ENCODE measurements around the gene CCR7. TPM values are rescaled to one million over a fixed set of nuclear protein-coding genes. Genes with fewer than 3 reads are reported as not detected.
A peak's percentile ranks its signal among the peaks of the same experiment; 100 is the strongest.

CCR7 gene
- polyA plus RNA-seq, 2 of the 4 experiments (the other 2 are of a cell fraction) = 0.84 to 1.4 TPM

DNA sequence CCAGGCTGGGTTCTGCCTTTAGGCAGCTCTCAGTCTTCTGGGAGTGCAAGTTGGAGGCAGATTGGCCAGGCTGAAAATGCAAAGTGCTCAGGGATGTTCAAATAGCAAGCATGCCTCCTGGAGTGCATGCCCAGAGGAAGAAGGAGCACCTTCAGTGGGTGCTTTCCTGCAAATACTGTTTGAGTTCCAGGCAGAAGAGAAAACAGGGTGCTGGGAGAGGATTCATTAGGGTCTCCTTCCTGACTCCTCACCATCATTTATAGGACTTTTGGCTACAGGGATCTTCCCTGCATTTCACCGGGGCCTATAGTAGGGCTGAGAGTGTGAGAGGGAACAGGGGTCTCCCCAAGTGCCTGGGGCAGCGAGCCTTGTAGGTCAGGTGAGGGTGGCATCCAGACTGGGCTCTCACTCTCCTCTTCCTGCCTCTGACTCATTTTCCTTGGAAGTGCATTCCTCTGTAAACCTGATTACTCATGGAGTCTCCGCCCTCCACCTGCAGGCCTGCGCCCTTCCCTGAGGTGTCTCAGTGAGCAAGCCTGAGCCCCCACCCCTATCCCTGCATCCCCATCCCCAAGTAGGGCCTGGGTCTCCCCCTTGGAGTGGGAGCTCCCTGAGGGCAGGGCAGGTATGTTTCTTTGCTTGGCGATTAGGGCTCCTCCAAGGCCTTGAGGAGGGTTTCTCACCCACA is 46.7 kb downstream of the CCR7 start (continued):
- TF ChIP-seq SMC3 (IDR thresholded peaks at IDR 0.05) = 0 out of 3 replicates have a peak, but pooled peaks have one; percentile 16
- TF ChIP-seq ZSCAN20 (CRISPR knock-in tag; IDR thresholded peaks at IDR 0.05) = no peak
- TF ChIP-seq, protein P1, sequence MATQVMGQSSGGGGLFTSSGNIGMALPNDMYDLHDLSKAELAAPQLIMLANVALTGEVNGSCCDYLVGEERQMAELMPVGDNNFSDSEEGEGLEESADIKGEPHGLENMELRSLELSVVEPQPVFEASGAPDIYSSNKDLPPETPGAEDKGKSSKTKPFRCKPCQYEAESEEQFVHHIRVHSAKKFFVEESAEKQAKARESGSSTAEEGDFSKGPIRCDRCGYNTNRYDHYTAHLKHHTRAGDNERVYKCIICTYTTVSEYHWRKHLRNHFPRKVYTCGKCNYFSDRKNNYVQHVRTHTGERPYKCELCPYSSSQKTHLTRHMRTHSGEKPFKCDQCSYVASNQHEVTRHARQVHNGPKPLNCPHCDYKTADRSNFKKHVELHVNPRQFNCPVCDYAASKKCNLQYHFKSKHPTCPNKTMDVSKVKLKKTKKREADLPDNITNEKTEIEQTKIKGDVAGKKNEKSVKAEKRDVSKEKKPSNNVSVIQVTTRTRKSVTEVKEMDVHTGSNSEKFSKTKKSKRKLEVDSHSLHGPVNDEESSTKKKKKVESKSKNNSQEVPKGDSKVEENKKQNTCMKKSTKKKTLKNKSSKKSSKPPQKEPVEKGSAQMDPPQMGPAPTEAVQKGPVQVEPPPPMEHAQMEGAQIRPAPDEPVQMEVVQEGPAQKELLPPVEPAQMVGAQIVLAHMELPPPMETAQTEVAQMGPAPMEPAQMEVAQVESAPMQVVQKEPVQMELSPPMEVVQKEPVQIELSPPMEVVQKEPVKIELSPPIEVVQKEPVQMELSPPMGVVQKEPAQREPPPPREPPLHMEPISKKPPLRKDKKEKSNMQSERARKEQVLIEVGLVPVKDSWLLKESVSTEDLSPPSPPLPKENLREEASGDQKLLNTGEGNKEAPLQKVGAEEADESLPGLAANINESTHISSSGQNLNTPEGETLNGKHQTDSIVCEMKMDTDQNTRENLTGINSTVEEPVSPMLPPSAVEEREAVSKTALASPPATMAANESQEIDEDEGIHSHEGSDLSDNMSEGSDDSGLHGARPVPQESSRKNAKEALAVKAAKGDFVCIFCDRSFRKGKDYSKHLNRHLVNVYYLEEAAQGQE (IDR thresholded peaks at IDR 0.05) = no peak
- TF ChIP-seq EP300 (IDR thresholded peaks at IDR 0.05) = peak; percentile 42 to 78; a peak in 3 of 5 replicates

DNA sequence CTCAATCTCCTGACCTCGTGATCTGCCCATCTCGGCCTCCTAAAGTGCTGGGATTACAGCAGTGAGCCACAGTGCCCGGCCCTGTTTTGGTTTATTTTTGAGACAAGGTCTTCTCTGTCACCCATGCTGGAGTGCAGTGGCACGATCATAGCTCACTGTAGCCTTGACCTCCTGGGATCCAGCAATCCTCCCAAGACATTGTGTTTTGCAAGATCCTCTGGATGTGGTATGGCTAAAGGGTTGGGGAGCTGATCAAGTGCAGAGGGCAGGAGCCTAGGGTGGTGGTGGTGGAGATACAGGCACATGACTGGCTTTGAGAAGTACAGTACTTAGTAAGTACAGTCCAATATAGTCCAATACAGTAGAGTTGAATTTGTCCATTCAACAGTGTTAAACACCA is 47.3 kb downstream of the CCR7 start:
- WGBS (ENCODE audit: missing lambda C conversion rate) = 77% methylated on average over 4 of the region's 4 CpGs
- ChIA-PET POLR2A (interaction anchor here (0.5 to 2.6 kb wide), 5 partner anchors 18 to 46 kb away, joined by 3 to 17 read pairs (median 3); no protein-coding TSS in a partner anchor), CTCF (interaction anchor here (1.1 to 36.6 kb wide), 12 partner anchors 8 to 63 kb away, joined by 3 to 1144 read pairs (median 10); partner anchors contain the start of genes CCR7 and IGFBP4)
- no peak for FAIRE-seq
- DNase-seq (ENCODE audit: low read depth in 1 of 2, low spot score in 1 of 2) = peak in 1 of 2 experiments; percentile 30
- peak overlapping the region; percentile 97 to 99 for H3K27ac ChIP-seq
- no peak overlapping the region for H3K4me3 ChIP-seq
- peaks cover 79% of the 10 kb centered on the region for H3K4me1 ChIP-seq
- peak overlapping the region; percentile 53 for H3K4me2 ChIP-seq
- TF ChIP-seq HOXB13 (CRISPR knock-in tag; IDR thresholded peaks at IDR 0.05; ENCODE audit: low read depth) (peak; percentile 40; the same call in 1 of the 2 replicates), ZNF302 (CRISPR knock-in tag; IDR thresholded peaks at IDR 0.05) (peak; percentile 65; the same call in 1 of the 2 replicates), HOXB5 (CRISPR knock-in tag; IDR thresholded peaks at IDR 0.05) (0 out of 2 replicates have a peak, but pooled peaks have one; percentile 4), FOSL2 (IDR thresholded peaks at IDR 0.05) (no peak), FOSL2 (CRISPR knock-in tag; IDR thresholded peaks at IDR 0.05) (no peak), FOSB (CRISPR knock-in tag; IDR thresholded peaks at IDR 0.05) (peak; percentile 21; the same call in 1 of the 2 replicates), EHF (CRISPR knock-in tag; IDR thresholded peaks at IDR 0.05) (peak; percentile 48; the same call in 1 of the 2 replicates), JUNB (IDR thresholded peaks at IDR 0.05) (no peak)
- ATAC-seq = no peak
- no peaks in the 10 kb centered on the region; the same call in 2 of the 3 replicates for H3K9me3 ChIP-seq

DNA sequence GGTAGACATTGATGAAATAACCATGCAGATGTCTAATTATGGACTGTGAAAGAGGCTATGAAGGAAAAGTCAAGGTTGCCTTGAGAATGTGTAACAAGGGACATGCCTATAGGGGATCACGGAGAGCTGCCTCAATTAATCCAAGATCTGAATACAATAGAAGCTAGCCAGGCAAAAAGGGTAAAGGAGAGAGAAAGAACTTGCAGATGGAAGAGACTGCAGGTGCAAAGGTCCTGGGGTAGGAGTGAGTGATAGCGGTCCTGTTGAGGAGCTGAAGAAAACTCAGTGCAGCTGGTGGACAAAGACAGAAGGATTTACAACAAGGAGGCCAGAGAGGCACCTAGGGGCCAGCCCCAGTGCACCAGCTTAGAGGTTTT is 48.0 kb downstream of the CCR7 start:
- no peak overlapping the region for H3K4me3 ChIP-seq
- no peaks in the 10 kb centered on the region for H3K9me3 ChIP-seq
- DNase-seq (ENCODE audit: low read depth in 1 of 2, low spot score in 1 of 2) (no peak), FAIRE-seq (no peak), ATAC-seq (no peak)
- ChIA-PET CTCF (interaction anchor here (1.1 to 36.6 kb wide), 12 partner anchors 9 to 63 kb away, joined by 3 to 1144 read pairs (median 6); partner anchors contain the start of genes CCR7 and IGFBP4), POLR2A (interaction anchor here (0.9 to 2.6 kb wide), 5 partner anchors 18 to 45 kb away, joined by 3 to 17 read pairs (median 4); no protein-coding TSS in a partner anchor)
- peak overlapping the region; percentile 97 to 99 for H3K27ac ChIP-seq
- H3K4me1 ChIP-seq = peaks cover 74% of the 10 kb centered on the region
- WGBS (ENCODE audit: missing lambda C conversion rate) = 72% methylated on average over 2 of the region's 2 CpGs
- H3K4me2 ChIP-seq = peak overlapping the region; percentile 53
- TF ChIP-seq KDM1A (IDR thresholded peaks at IDR 0.05; ENCODE audit: low read depth) (peak; percentile 90; the same call in 1 of the 2 replicates), HDAC2 (IDR thresholded peaks at IDR 0.05) (peak; percentile 56; the same call in 1 of the 2 replicates), ZNF302 (CRISPR knock-in tag; IDR thresholded peaks at IDR 0.05) (no peak), TFCP2L1 (CRISPR knock-in tag; IDR thresholded peaks at IDR 0.05) (peak; percentile 64; the same call in 1 of the 2 replicates)
